GM12874 (cell line): ENCODE measurements around the gene NR2F1.

Experiments used
- CTCF ChIP-seq: IDR thresholded peaks from 2 replicates; pipeline ENCODE4 v1.5.1; 2011; ENCODE audit warnings: low read depth, mild to moderate bottlenecking, control low read depth, low read length, moderate library complexity; ENCODE audit not compliant: insufficient read depth

NR2F1 gene

GRCh38 chr5:93582167-93582462, 907 bp upstream of the NR2F1 start:
- no peak for TF ChIP-seq CTCF

- TF ChIP-seq CTCF: no peak
Observed at GRCh38 chr5:93583439-93583767, 381 bp downstream of the NR2F1 start.

- TF ChIP-seq CTCF: no peak
Observed at GRCh38 chr5:93583768-93584595, 960 bp downstream of the NR2F1 start.

GRCh38 chr5:93584596-93585040, 1.6 kb downstream of the NR2F1 start:
- no peak for TF ChIP-seq CTCF

GRCh38 chr5:93585041-93585766, 2.2 kb downstream of the NR2F1 start:
- TF ChIP-seq CTCF: no peak

- no peak for TF ChIP-seq CTCF
Observed at GRCh38 chr5:93585767-93586385, 2.9 kb downstream of the NR2F1 start.

GRCh38 chr5:93586736-93587596, 3.9 kb downstream of the NR2F1 start:
- no peak for TF ChIP-seq CTCF
